Liver (tissue), 9 donors: ENCODE results near the gene MARCKS. TPM values are rescaled to one million over a fixed set of nuclear protein-coding genes. Genes with fewer than 3 reads are reported as not detected.

ENCODE experiments used
- DNase-seq: peaks from one replicate; pipeline ENCODE4 v3.0.0-alpha.2; 2017; ENCODE audit warnings: low spot score
- H3K27ac ChIP-seq, 2 donors: one replicate each; pipeline ENCODE4 v1.7.0; 2013; ENCODE audit warnings: inconsistent platforms in 2 of 2, low read length in 2 of 2, control low read depth in 1 of 2, low read depth in 1 of 2, mild to moderate bottlenecking in 1 of 2
- H3K27me3 ChIP-seq, 4 donors: one replicate each; pipeline versions ENCODE4 v1.6.1 to v1.7.0; 2013; ENCODE audit warnings: low read length in 3 of 4, inconsistent platforms in 1 of 4, mild to moderate bottlenecking in 1 of 4, moderate library complexity in 1 of 4; ENCODE audit not compliant: control insufficient read depth in 4 of 4, insufficient read depth in 4 of 4
- H3K36me3 ChIP-seq, 4 donors: one replicate each; pipeline versions ENCODE4 v1.6.1 to v1.7.0; 2013; ENCODE audit warnings: low read length in 3 of 4, mild to moderate bottlenecking in 3 of 4, low read depth in 1 of 4, moderate library complexity in 1 of 4; ENCODE audit not compliant: control insufficient read depth in 4 of 4, insufficient read depth in 3 of 4
- H3K4me1 ChIP-seq, 4 donors: one replicate each; pipeline versions ENCODE4 v1.6.1 to v1.7.0; 2013; ENCODE audit warnings: low read length in 3 of 4, mild to moderate bottlenecking in 3 of 4, moderate library complexity in 1 of 4; ENCODE audit not compliant: control insufficient read depth in 4 of 4, insufficient read depth in 4 of 4
- H3K4me3 ChIP-seq, 3 donors: one replicate each; pipeline versions ENCODE4 v1.6.1 to v1.7.0; 2013; ENCODE audit warnings: low read length in 3 of 3, control low read depth in 1 of 3, low read depth in 1 of 3, mild to moderate bottlenecking in 1 of 3
- H3K9ac ChIP-seq, 2 donors: one replicate each; pipeline ENCODE4 v1.7.0; 2013; ENCODE audit warnings: low read length in 2 of 2, mild to moderate bottlenecking in 2 of 2, moderate library complexity in 2 of 2, control low read depth in 1 of 2, low read depth in 1 of 2
- H3K9me3 ChIP-seq, 4 donors: one replicate each; pipeline versions ENCODE4 v1.6.1 to v1.7.0; 2013; ENCODE audit warnings: low read length in 3 of 4; ENCODE audit not compliant: control insufficient read depth in 4 of 4
- CTCF ChIP-seq: fragments of 150-350 bp; IDR thresholded peaks from 2 replicates; pipeline ENCODE4 v1.5.1; 2017; ENCODE audit warnings: improper control_type of control experiment, low read depth, low read length; ENCODE audit not compliant: missing input control
- EGR1 ChIP-seq, 2 donors: IDR thresholded peaks; 2 replicates each; pipeline ENCODE4 v1.6.1; 2016 to 2018; ENCODE audit warnings: antibody characterized with exemption in 2 of 2, low read depth in 2 of 2
- FOXA1 ChIP-seq: IDR thresholded peaks from 2 replicates; pipeline ENCODE4 v1.6.1; 2016; ENCODE audit warnings: antibody characterized with exemption
- FOXA2 ChIP-seq: IDR thresholded peaks from 2 replicates; pipeline ENCODE4 v1.6.1; 2016; ENCODE audit warnings: antibody characterized with exemption
- GABPA ChIP-seq, 2 donors: IDR thresholded peaks in 1 of 2; conservative IDR thresholded peaks in 1 of 2; 2 replicates each; pipeline ENCODE4 v1.6.1; 2016; ENCODE audit warnings: antibody characterized with exemption in 2 of 2, mild to moderate bottlenecking in 1 of 2, moderate library complexity in 1 of 2
- HNF4A ChIP-seq, 2 donors: conservative IDR thresholded peaks; 2 replicates each; pipeline ENCODE4 v1.6.1; 2016; ENCODE audit warnings: antibody characterized with exemption in 2 of 2, mild to moderate bottlenecking in 2 of 2
- HNF4G ChIP-seq: IDR thresholded peaks from 2 replicates; pipeline ENCODE4 v1.6.1; 2016; ENCODE audit warnings: antibody characterized with exemption
- JUND ChIP-seq, 2 donors: IDR thresholded peaks; 2 replicates each; pipeline ENCODE4 v1.6.1; 2016; ENCODE audit warnings: antibody characterized with exemption in 2 of 2
- MAX ChIP-seq: IDR thresholded peaks from 2 replicates; pipeline ENCODE4 v1.6.1; 2016; ENCODE audit warnings: antibody characterized with exemption
- NR2F2 ChIP-seq: IDR thresholded peaks from 2 replicates; pipeline ENCODE4 v1.6.1; 2016; ENCODE audit warnings: antibody characterized with exemption
- RAD21 ChIP-seq, 2 donors: IDR thresholded peaks; 2 replicates each; pipeline ENCODE4 v1.6.1; 2016; ENCODE audit warnings: antibody characterized with exemption in 2 of 2, mild to moderate bottlenecking in 2 of 2
- REST ChIP-seq: IDR thresholded peaks from 2 replicates; pipeline ENCODE4 v1.6.1; 2016; ENCODE audit warnings: antibody characterized with exemption, mild to moderate bottlenecking
- RXRA ChIP-seq, 2 donors: IDR thresholded peaks; 2 replicates each; pipeline ENCODE4 v1.6.1; 2017 to 2018; ENCODE audit warnings: antibody characterized with exemption in 2 of 2, mild to moderate bottlenecking in 1 of 2
- SP1 ChIP-seq: IDR thresholded peaks from 2 replicates; pipeline ENCODE4 v1.6.1; 2018; ENCODE audit warnings: antibody characterized with exemption, mild to moderate bottlenecking
- TAF1 ChIP-seq: conservative IDR thresholded peaks from 2 replicates; pipeline ENCODE4 v1.6.1; 2016; ENCODE audit warnings: antibody characterized with exemption, mild to moderate bottlenecking
- YY1 ChIP-seq: IDR thresholded peaks from 2 replicates; pipeline ENCODE4 v1.6.1; 2016; ENCODE audit warnings: antibody characterized with exemption, mild to moderate bottlenecking
- ZBTB33 ChIP-seq: IDR thresholded peaks from 2 replicates; pipeline ENCODE4 v1.6.1; 2016; ENCODE audit warnings: antibody characterized with exemption
- WGBS: extraction: QIAGEN DNeasy Blood & Tissue Kit; methylation state at CpG from one replicate; pipeline ENCODE4 v1.1.7; 2013; 5-methylcytosine and 5-hydroxymethylcytosine counted together
- polyA plus RNA-seq, 2 donors: library from polyadenylated mRNA; stranded (reverse) in 1 of 2; unstranded in 1 of 2; fragments of 200-250 nt in 1 of 2; fragments of >200 nt in 1 of 2; fragmentation: Nextera tagmentation in 1 of 2; extraction: Ambion mirVana in 1 of 2; gene quantifications; one replicate each; pipeline versions ENCODE4 v1.2.1 to v1.2.3, GENCODE V29; 2013 to 2015
- total RNA-seq, 2 donors: library from RNA; depleted of rRNA; stranded (reverse); fragments of >200 nt; gene quantifications; one replicate each; pipeline ENCODE4 v1.2.3, GENCODE V29; 2014
- donor health status: healthy.
- donor health status: healthy.
- donor health status: healthy.
- donor health status: healthy.
- donor health status: healthy.

The MARCKS gene
- total and polyA plus RNA-seq, 4 donors = 3.6 to 31.6 (median 5.9) TPM

GRCh38 chr6:113825781-113826180 is 31.4 kb upstream of the MARCKS start:
- Histone ChIP-seq H3K9ac (no peak overlapping the region), H3K9me3 (no peaks in the 10 kb centered on the region), H3K4me3 (no peak overlapping the region), H3K36me3 (no peaks in the 10 kb centered on the region), H3K4me1 (no peaks in the 10 kb centered on the region), H3K27ac (no peak overlapping the region), H3K27me3 (no peaks in the 10 kb centered on the region)
- 74% methylated on average over 5 of the region's 5 CpGs for WGBS
- no peak for DNase-seq
- no peak for TF ChIP-seq RAD21 (IDR thresholded peaks at IDR 0.05)
- TF ChIP-seq FOXA2 = no peak
- no peak for TF ChIP-seq HNF4A (conservative IDR thresholded peaks at IDR 0.05)
- no peak for TF ChIP-seq ZBTB33
- no peak for TF ChIP-seq REST
- no peak for TF ChIP-seq MAX
- TF ChIP-seq HNF4G = no peak

- Histone ChIP-seq H3K27ac (no peak overlapping the region), H3K27me3 (no peaks in the 10 kb centered on the region), H3K4me1 (no peaks in the 10 kb centered on the region), H3K9ac (no peak overlapping the region), H3K36me3 (no peaks in the 10 kb centered on the region), H3K4me3 (no peak overlapping the region), H3K9me3 (no peaks in the 10 kb centered on the region)
- no peak for TF ChIP-seq NR2F2
- no peak for TF ChIP-seq MAX
- TF ChIP-seq ZBTB33 = no peak
- no peak for TF ChIP-seq REST
- TF ChIP-seq HNF4G = no peak
- no peak for TF ChIP-seq EGR1 (IDR thresholded peaks at IDR 0.05; ENCODE audit: low read depth in 2 of 2)
- TF ChIP-seq TAF1 = no peak
- no peak for TF ChIP-seq YY1
- no peak for TF ChIP-seq GABPA (IDR thresholded peaks at IDR 0.05 in 1 of 2, conservative IDR thresholded peaks at IDR 0.05 in 1 of 2)
- TF ChIP-seq SP1 = no peak
- no peak for TF ChIP-seq CTCF
- no peak for TF ChIP-seq RXRA (IDR thresholded peaks at IDR 0.05)
- no peak for TF ChIP-seq FOXA1
- no peak for TF ChIP-seq RAD21 (IDR thresholded peaks at IDR 0.05)
- TF ChIP-seq JUND (IDR thresholded peaks at IDR 0.05) = no peak
- whole genome bisulfite sequencing = 73% methylated on average over 4 of the region's 4 CpGs
- DNase-seq = no peak
These were observed 28.0 kb upstream of the MARCKS start for GRCh38 chr6:113828984-113829695.
